HG02759 (cell line): ENCODE results near the gene ASNSD1.
"Not testable (repeated sequence)": the region's sequence is repeated elsewhere in the genome, so short reads cannot be mapped to it uniquely, and the experiment has no call there.

Experiments
- ATAC-seq: cut with Tn5 transposase; IDR thresholded peaks from one replicate; pipeline ENCODE4 v1.9.1; 2021; ENCODE audit warnings: mild to moderate bottlenecking, moderate library complexity; ENCODE audit not compliant: unreplicated experiment

The ASNSD1 gene

GRCh38 chr2:189646521-189646920 is 14.7 kb upstream of the ASNSD1 start:
- no peak for ATAC-seq

GRCh38 chr2:189648846-189649509 is 12.3 kb upstream of the ASNSD1 start:
- ATAC-seq: no peak

- ATAC-seq: no peak
Observed at GRCh38 chr2:189651284-189651683, 10.0 kb upstream of the ASNSD1 start.

- not testable (repeated sequence) for ATAC-seq
Observed at GRCh38 chr2:189653464-189653863, 7.8 kb upstream of the ASNSD1 start.

GRCh38 chr2:189654641-189655040 is 6.6 kb upstream of the ASNSD1 start:
- ATAC-seq: no peak

- ATAC-seq: peak; percentile 35
Observed at GRCh38 chr2:189657867-189658266, 3.4 kb upstream of the ASNSD1 start.

GRCh38 chr2:189658306-189659212 is 2.7 kb upstream of the ASNSD1 start:
- no peak for ATAC-seq

GRCh38 chr2:189659734-189660133 is 1.5 kb upstream of the ASNSD1 start:
- ATAC-seq: no peak

GRCh38 chr2:189660803-189661147 is 484 bp upstream of the ASNSD1 start:
- no peak for ATAC-seq

- ATAC-seq: no peak
Observed at GRCh38 chr2:189661957-189662321, 680 bp downstream of the ASNSD1 start.

GRCh38 chr2:189662669-189663226 is 1.5 kb downstream of the ASNSD1 start:
- ATAC-seq: no peak

GRCh38 chr2:189663319-189663718 is 2.1 kb downstream of the ASNSD1 start:
- ATAC-seq: not testable (repeated sequence)

GRCh38 chr2:189669913-189670312 is 8.7 kb downstream of the ASNSD1 start:
- ATAC-seq: no peak

GRCh38 chr2:189673661-189674373 is 12.6 kb downstream of the ASNSD1 start:
- ATAC-seq: peak; percentile 19

- peak; percentile 96 for ATAC-seq
Observed at GRCh38 chr2:189674374-189675112, 13.3 kb downstream of the ASNSD1 start, which contains the start of gene ANKAR. Gene ANKAR, plus strand, starts transcription at chr2:189674670. Its CDS starts 1,821 bp downstream, at chr2:189676491.

GRCh38 chr2:189676471-189676870 is 15.2 kb downstream of the ASNSD1 start:
- no peak for ATAC-seq

GRCh38 chr2:189679226-189679625 is 18.0 kb downstream of the ASNSD1 start:
- ATAC-seq: no peak

GRCh38 chr2:189681203-189681602 is 19.9 kb downstream of the ASNSD1 start:
- no peak for ATAC-seq

GRCh38 chr2:189681903-189682302 is 20.6 kb downstream of the ASNSD1 start:
- no peak for ATAC-seq

GRCh38 chr2:189683348-189683747 is 22.1 kb downstream of the ASNSD1 start:
- ATAC-seq: no peak

GRCh38 chr2:189684811-189685210 is 23.6 kb downstream of the ASNSD1 start:
- ATAC-seq: no peak
